Hepatocyte (in vitro differentiated cells): ENCODE measurements around the gene FRMD6.

Experiments
- EZH2 ChIP-seq: fragments of 200-600 bp; sonication (generic); IDR thresholded peaks from 2 replicates; pipeline ENCODE4 v1.6.1; 2016; ENCODE audit warnings: antibody characterized with exemption, mild to moderate bottlenecking, borderline replicate concordance
- TF ChIP-seq, protein P1 (sequence below): fragments of 200-600 bp; sonication (generic); IDR thresholded peaks from 2 replicates; pipeline ENCODE4 v1.5.1; 2016; ENCODE audit warnings: antibody characterized with exemption, mild to moderate bottlenecking; ENCODE audit not compliant: poor library complexity

- TF ChIP-seq EZH2 = no peak
- TF ChIP-seq, protein P1, sequence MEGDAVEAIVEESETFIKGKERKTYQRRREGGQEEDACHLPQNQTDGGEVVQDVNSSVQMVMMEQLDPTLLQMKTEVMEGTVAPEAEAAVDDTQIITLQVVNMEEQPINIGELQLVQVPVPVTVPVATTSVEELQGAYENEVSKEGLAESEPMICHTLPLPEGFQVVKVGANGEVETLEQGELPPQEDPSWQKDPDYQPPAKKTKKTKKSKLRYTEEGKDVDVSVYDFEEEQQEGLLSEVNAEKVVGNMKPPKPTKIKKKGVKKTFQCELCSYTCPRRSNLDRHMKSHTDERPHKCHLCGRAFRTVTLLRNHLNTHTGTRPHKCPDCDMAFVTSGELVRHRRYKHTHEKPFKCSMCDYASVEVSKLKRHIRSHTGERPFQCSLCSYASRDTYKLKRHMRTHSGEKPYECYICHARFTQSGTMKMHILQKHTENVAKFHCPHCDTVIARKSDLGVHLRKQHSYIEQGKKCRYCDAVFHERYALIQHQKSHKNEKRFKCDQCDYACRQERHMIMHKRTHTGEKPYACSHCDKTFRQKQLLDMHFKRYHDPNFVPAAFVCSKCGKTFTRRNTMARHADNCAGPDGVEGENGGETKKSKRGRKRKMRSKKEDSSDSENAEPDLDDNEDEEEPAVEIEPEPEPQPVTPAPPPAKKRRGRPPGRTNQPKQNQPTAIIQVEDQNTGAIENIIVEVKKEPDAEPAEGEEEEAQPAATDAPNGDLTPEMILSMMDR = no peak
Observed at GRCh38 chr14:51668870-51669269, 17.2 kb downstream of the FRMD6 start.
